NCI-H510A (cell line): Measurements from ENCODE around the gene SLC5A11.
"Not testable (repeated sequence)": the region's sequence is repeated elsewhere in the genome, so short reads cannot be mapped to it uniquely, and the experiment has no call there.

ENCODE experiments used
- DNase-seq: peaks from one replicate; lab custom pipeline; 2025; lab: John Stamatoyannopoulos, UW

Gene SLC5A11

GRCh38 chr16:24861461-24861860, 15.7 kb downstream of the SLC5A11 start:
- DNase-seq, result no peak

- DNase-seq, result no peak
These were observed 18.0 kb downstream of the SLC5A11 start for GRCh38 chr16:24863582-24864437.

- no peak for DNase-seq
These were observed 23.3 kb downstream of the SLC5A11 start for GRCh38 chr16:24869033-24869432.

GRCh38 chr16:24871891-24872290, 26.1 kb downstream of the SLC5A11 start:
- DNase-seq, result no peak

- no peak for DNase-seq
These were observed 27.3 kb downstream of the SLC5A11 start for GRCh38 chr16:24873028-24873427.

- no peak for DNase-seq
These were observed 29.7 kb downstream of the SLC5A11 start for GRCh38 chr16:24875466-24875865.

GRCh38 chr16:24876231-24876630, 30.5 kb downstream of the SLC5A11 start:
- DNase-seq, result no peak

- DNase-seq, result no peak
These were observed 33.9 kb downstream of the SLC5A11 start for GRCh38 chr16:24879684-24880083.

GRCh38 chr16:24883714-24884151, 38.0 kb downstream of the SLC5A11 start:
- no peak for DNase-seq

- no peak for DNase-seq
These were observed 41.7 kb downstream of the SLC5A11 start for GRCh38 chr16:24887472-24887871.

- no peak for DNase-seq
These were observed 45.0 kb downstream of the SLC5A11 start for GRCh38 chr16:24890746-24891145.

- no peak for DNase-seq
These were observed 50.7 kb downstream of the SLC5A11 start for GRCh38 chr16:24896439-24896838.

GRCh38 chr16:24897522-24897921, 51.8 kb downstream of the SLC5A11 start:
- DNase-seq, result not testable (repeated sequence)

GRCh38 chr16:24900230-24900629, 54.5 kb downstream of the SLC5A11 start:
- DNase-seq, result no peak

- no peak for DNase-seq
These were observed 60.5 kb downstream of the SLC5A11 start for GRCh38 chr16:24906199-24906808.

- DNase-seq, result no peak
These were observed 61.1 kb downstream of the SLC5A11 start for GRCh38 chr16:24906901-24907300.

GRCh38 chr16:24908716-24909115, 63.0 kb downstream of the SLC5A11 start:
- DNase-seq, result no peak

- no peak for DNase-seq
These were observed 64.1 kb downstream of the SLC5A11 start for GRCh38 chr16:24909856-24910255.

- DNase-seq, result no peak
These were observed 69.3 kb downstream of the SLC5A11 start for GRCh38 chr16:24915019-24915418.

- DNase-seq, result no peak
These were observed 69.8 kb downstream of the SLC5A11 start for GRCh38 chr16:24915576-24915975.

GRCh38 chr16:24917236-24917635, 71.5 kb downstream of the SLC5A11 start:
- no peak for DNase-seq

GRCh38 chr16:24917891-24918290, 72.1 kb downstream of the SLC5A11 start:
- DNase-seq, result no peak

GRCh38 chr16:24918641-24919040, 72.9 kb downstream of the SLC5A11 start:
- DNase-seq, result no peak
